Hematopoietic multipotent progenitor cell treated with erythropoietin and hydrocortisone succinate and interleukin-3 and kit ligand, for 15 days (in vitro differentiated cells): ENCODE results near the gene THAP4.

Source experiments
- DNase-seq: peaks from one replicate; pipeline ENCODE4 v3.0.0-alpha.2; 2015; ENCODE audit warnings: low spot score

The THAP4 gene

GRCh38 chr2:241548451-241548835, 88.5 kb downstream of the THAP4 start:
- DNase-seq = no peak

GRCh38 chr2:241547781-241548450, 89.0 kb downstream of the THAP4 start:
- no peak for DNase-seq

- DNase-seq = no peak
These were observed 90.0 kb downstream of the THAP4 start for GRCh38 chr2:241546771-241547498.

- no peak for DNase-seq
These were observed 91.2 kb downstream of the THAP4 start for GRCh38 chr2:241545523-241546473.

- DNase-seq = no peak
These were observed 91.9 kb downstream of the THAP4 start for GRCh38 chr2:241545106-241545505.

- no peak for DNase-seq
These were observed 94.7 kb downstream of the THAP4 start for GRCh38 chr2:241542278-241542605.

GRCh38 chr2:241541564-241542277, 95.2 kb downstream of the THAP4 start:
- DNase-seq = no peak

GRCh38 chr2:241540771-241541561, 96.0 kb downstream of the THAP4 start:
- DNase-seq = peak; percentile 73

GRCh38 chr2:241540401-241540770, 96.6 kb downstream of the THAP4 start:
- DNase-seq = no peak

GRCh38 chr2:241539616-241540374, 97.2 kb downstream of the THAP4 start:
- no peak for DNase-seq

GRCh38 chr2:241538838-241539615, 97.9 kb downstream of the THAP4 start:
- DNase-seq = no peak

- no peak for DNase-seq
These were observed 100.9 kb downstream of the THAP4 start for GRCh38 chr2:241535871-241536655.

GRCh38 chr2:241534701-241535375, 102.1 kb downstream of the THAP4 start:
- no peak for DNase-seq
